ENCODE measurements around the gene OR56A3.

GRCh38 chr11:5892908-5893307, 49.1 kb upstream of the OR56A3 start, which contains the start of gene OR52E5:
- TF ChIP-seq CTCF (IDR thresholded peaks at IDR 0.05; ENCODE audit: low read depth, low read length, poor library complexity, severe bottlenecking) (no peak), EZH2phosphoT487 (IDR thresholded peaks at IDR 0.05; ENCODE audit: borderline replicate concordance, low read length) (no peak)
